GM19438 (cell line): ENCODE measurements around the gene KISS1R.
A peak's percentile ranks its signal among the peaks of the same experiment; 100 is the strongest.

Experiments
- ATAC-seq: cut with Tn5 transposase; IDR thresholded peaks from one replicate; pipeline ENCODE4 v1.9.1; 2021; ENCODE audit warnings: low read depth; ENCODE audit not compliant: unreplicated experiment

The KISS1R gene

DNA sequence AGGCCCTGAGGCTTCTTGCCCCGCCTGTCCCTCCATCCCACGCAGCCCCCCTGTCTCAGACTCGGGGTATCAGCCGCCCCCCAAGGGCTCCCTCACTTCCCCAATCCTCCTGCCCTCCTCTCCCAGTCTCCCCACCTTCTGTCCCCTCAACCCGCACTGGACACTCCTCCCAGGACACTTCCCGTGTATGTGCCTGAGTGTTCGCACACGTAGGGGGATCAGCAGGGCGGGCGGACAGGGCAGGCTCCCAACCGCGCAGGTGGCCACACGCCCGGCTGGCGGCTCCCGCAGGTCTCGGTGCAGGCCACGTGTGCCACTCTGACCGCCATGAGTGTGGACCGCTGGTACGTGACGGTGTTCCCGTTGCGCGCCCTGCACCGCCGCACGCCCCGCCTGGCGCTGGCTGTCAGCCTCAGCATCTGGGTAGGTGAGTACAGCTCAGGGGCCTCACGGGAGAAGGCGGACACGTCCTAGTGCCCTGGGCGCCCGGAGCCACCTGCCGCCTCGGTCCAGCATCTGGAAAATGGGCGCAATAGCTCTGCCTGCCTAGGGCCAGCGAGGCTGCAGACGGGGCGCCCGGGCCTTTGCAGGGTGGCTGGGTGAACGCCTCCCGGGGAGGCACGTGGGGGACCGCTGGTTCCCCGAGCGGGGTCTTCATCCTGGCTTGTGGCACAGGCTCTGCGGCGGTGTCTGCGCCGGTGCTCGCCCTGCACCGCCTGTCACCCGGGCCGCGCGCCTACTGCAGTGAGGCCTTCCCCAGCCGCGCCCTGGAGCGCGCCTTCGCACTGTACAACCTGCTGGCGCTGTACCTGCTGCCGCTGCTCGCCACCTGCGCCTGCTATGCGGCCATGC is 2.3 kb downstream of the KISS1R start:
- ATAC-seq: no peak

DNA sequence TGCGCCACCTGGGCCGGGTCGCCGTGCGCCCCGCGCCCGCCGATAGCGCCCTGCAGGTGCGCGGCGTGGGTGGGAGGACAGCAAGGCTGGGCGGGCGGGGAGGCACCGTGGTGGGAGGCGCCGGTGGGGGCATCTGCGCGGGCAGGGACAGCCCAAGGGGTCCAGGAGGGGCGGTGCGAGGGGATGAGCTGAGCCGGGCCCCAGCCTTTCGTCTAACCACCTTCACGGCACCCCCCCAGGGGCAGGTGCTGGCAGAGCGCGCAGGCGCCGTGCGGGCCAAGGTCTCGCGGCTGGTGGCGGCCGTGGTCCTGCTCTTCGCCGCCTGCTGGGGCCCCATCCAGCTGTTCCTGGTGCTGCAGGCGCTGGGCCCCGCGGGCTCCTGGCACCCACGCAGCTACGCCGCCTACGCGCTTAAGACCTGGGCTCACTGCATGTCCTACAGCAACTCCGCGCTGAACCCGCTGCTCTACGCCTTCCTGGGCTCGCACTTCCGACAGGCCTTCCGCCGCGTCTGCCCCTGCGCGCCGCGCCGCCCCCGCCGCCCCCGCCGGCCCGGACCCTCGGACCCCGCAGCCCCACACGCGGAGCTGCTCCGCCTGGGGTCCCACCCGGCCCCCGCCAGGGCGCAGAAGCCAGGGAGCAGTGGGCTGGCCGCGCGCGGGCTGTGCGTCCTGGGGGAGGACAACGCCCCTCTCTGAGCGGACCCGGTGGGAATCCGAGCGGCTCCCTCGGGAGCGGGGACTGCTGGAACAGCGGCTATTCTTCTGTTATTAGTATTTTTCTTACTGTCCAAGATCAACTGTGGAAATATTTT is 3.1 kb downstream of the KISS1R start:
- no peak for ATAC-seq

GRCh38 chr19:924553-925086 is 7.5 kb downstream of the KISS1R start:
- no peak for ATAC-seq

GRCh38 chr19:925087-925525 is 8.0 kb downstream of the KISS1R start:
- peak; percentile 23 for ATAC-seq

GRCh38 chr19:925526-926322 is 8.6 kb downstream of the KISS1R start, which contains the start of gene ARID3A:
TSS of gene ARID3A (plus strand) at chr19:926035. CDS start at chr19:929529, 3,494 bp downstream.
- peak; percentile 42 for ATAC-seq

DNA sequence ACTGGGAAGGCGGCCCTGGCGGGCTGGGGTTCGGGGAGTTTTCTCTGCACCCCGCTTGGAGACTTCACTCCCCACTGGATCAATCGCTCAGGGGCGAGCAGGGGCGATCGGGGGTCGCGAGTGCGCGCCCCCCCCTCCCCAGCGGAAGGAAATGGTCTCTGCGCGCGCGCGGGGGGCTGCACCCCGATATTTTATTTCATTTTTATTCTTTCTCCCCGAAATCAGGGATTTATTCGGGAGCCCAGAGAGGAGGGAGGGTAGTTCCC is 9.1 kb downstream of the KISS1R start:
- ATAC-seq: no peak

- ATAC-seq: no peak
These were observed 9.6 kb downstream of the KISS1R start for GRCh38 chr19:926589-927350.

GRCh38 chr19:927351-927779 is 10.2 kb downstream of the KISS1R start:
- no peak for ATAC-seq

DNA sequence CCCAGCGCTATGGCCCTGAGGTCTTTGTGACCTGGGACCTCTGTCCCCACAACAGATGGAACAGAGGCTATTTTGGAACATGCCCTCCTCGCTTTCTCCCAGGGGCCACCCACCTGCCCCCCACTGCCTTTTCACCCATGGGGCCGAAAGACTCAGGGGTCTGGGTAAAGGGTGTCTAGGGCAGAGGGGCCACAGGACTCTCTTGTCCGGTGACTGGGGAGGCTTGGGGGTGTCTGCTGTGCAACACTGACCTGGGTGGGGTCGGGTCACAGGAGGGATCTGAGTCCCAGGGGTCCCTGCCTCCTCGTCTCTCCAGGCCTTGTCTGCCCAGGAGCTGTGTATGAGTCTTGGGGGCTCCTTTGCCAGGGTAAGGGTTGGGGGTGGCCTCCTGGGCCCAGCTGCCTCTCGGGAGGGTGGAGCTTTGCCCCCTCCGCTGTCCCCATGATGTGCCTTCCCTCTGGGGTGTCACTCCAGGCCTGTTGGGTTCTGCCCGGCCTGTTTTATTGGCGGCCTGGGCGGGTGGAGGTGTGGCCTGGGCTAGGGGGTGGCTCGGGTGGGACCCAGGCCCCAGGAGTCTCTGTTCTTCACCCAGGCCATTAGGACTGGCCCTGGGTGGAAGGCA is 10.8 kb downstream of the KISS1R start:
- ATAC-seq: no peak

GRCh38 chr19:928471-929202 is 11.5 kb downstream of the KISS1R start:
- no peak for ATAC-seq

GRCh38 chr19:929203-929890 is 12.2 kb downstream of the KISS1R start:
- ATAC-seq: no peak

- ATAC-seq: no peak
These were observed 12.7 kb downstream of the KISS1R start for GRCh38 chr19:929891-930258.

GRCh38 chr19:931860-932647 is 14.9 kb downstream of the KISS1R start:
- no peak for ATAC-seq

DNA sequence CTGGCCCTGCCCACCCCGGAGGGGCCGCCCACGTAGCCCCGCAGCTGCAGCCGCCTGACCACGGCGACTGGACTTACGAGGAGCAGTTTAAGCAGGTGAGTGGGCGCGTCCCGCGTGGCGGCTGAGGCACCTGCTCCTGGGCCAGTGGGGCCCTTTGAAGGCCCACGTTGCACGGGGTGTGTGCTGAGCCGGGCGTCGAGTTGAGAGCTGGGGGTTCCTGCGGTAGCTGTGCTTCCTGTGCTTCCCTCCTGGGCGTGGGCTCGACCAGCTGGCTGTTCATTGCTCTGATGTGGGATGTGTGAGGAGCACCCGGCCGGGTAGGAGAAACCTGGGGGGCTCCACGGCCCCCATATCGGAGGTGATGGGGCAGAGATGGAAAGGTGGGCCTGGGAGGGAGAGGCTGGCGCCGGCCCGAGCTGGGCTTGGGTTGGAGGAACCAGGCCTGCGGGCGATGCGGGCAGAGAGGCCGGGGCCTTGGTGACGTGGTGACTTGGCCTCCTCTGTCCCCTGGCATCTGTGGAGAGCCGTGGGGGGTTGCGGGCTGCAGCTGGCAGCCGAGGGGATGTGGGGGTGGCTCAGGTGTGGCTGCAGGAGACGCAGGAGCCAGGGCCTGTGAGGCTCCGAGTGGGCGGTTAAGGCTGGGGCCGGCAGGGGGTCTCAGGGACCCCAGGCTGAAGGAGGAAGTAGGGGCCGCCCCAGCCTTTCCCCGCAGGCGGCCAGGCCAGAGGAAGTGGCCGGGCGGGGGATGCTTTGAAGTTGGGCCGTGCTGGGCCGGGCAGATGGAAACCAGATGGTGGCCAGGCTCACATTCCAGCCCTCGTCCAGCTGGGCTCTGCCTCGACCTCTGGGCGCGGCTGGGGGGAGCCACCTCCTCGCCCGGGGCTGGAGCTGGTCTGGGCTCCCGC is 15.8 kb downstream of the KISS1R start:
- no peak for ATAC-seq

DNA sequence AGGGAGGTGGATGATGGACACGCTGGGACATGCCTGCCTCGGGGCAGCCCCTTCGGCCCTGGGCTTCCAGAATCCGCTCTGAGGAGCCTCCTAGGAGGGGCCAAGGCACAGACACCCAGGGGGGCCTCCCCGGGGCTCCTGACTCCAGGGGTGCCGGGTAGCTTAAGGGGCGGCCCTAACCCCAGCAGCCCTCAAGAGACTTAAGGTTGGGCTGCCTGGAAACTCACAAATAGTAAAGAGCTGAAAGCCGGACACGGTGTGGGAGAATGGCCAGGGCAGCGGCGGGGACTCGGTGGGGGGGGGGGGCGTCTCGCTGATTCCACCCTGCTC is 16.4 kb downstream of the KISS1R start:
- ATAC-seq: no peak

- no peak for ATAC-seq
These were observed 17.2 kb downstream of the KISS1R start for GRCh38 chr19:934197-934840.
